Stimulated activated CD4-positive, alpha-beta T cell treated with anti-CD3 and anti-CD28 coated beads, Interleukin-4, amount 100 ng/mL, for 48 hours (primary cell): ENCODE data around the gene OTOG.

Source experiments
- DNase-seq, 2 donors: peaks; one replicate each; pipeline ENCODE4 v3.0.0-alpha.2; 2020; ENCODE audit warnings: low read depth in 2 of 2

OTOG gene

DNA sequence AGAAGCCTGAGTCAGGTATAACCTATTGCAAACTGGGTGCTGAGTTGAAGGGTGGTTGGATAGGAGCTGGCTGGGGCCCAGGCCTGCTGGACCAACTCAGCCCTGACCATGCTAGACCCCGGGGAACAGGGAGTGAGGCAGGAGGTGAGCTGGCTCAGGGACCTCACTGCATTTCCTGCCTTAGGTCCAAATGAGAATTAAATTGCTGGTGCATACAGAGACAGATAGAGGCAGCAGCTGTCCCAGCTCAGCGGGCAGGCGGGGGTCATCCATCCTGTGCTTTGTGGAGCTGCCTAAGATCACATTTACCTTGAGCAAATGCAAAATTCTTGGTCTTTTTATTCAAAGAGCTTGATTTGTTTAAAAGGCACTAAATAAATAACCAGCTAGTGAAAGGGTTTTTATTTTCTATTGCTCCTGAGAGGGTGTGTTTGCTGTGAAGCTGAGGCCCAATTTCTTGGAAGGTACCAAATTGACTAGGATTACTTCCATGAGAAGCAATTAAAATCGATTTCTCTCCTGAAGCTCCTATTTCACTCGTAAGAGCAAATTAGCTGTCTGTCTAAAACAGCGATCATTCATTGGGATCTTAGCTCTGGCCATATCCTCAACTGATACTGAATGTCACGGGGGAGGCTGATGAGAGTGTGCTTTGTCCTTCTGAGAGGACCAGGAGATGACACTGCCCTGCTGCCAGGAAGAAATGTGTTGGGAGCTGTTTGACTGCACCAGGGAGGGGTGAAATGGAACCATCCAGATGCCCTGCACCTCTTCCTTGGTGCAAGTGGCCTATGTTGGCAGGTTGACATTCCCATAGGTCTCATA, 27.8 kb upstream of the OTOG start:
- DNase-seq, result no peak

DNA sequence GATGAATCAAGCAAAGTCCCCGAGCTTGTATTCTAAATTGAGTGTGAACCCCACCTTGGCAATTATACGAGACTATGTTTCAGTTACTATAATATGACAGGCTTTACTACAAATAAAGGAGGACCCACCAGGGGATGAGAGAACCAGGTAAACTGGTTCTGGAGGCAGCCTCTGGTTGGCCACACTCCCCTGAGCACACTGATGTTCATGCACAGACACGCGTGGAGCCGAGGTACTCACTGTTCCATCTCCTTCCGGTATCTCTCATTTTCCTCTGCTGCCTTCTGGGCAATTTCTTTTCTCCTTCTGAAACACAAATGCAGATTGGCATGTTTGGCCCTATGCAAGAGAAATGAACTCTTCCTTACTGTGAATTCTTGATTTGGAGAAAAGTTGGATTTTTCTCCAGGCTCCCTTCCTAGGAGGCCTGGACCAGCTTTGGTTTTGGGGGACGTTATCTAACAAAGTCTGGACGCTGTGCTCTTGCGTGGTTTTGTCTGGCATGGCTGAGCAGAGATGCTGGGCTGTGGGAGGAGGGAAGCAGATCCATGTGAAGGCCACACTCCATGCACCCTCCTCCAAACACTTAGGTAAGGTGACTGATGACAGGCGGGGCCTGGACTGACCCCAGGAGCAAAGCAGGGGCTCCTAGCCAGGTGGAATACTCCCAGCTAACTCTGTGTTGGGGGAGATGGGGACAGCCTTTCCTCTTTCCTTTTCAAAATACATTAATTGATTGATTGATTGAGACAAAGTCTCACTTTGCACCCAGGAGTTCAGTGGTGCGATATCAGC, 25.8 kb upstream of the OTOG start:
- no peak for DNase-seq

DNA sequence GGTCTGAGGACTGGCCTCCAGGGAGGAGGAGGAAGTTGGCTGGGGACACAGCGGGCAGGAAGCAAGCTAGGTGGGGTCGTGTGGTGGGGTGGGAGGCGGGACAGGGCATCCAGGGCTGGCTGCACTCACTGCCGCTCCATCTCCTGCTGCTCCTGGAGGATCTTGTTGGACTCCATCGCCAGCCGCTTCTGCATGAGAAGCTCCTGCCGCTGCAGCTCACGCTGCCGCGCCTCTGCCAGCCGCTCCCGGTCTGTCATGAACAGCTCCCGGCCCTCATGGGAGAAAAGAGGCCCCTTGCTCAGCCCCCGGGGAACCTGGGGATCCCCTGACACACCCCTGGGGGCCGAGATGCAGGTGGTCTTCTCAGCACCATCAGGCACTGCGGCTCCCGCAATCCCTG, 24.4 kb upstream of the OTOG start:
- no peak for DNase-seq

- no peak for DNase-seq
Measured at GRCh38 chr11:17524221-17524620, 22.8 kb upstream of the OTOG start.

DNA sequence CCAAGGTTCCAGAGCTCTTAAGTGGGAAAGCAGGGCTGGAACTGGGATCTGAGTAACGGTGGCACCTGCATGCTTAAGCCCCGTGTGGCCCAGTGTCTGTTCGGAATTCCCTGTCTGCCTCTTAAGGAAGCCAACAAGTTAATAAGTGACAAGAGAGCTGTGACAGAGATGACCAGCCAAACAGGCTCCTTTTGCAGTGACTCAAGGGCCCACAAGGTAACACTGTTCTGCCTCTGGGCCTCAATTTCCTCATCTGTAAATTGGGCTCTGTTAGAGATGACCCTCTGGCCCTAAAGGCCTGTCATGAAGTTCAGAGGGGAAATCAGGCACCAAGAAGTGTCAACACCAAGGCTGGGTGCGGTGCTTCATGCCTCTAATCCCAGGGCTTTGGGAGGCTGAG, 21.5 kb upstream of the OTOG start:
- DNase-seq, result no peak

DNA sequence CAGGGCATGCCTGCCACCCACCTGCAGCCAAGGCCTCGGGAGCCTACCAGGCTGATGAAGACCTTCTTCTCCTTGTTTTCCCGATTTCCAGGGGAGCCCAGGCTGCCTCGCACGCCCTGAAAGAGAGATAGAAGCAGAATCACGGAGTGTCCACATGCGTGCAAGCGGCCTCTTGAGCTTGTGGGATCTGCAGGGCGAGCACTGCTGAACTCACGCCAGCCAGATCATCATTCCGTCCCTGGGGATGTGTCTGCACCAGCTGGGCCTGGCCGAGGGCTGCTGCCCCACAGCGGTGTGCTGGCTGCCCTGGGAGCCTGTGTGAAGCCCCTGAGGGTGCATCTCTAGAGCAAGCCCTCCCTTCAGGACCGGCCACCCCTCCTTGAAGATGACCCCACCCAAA, 20.7 kb upstream of the OTOG start:
- no peak for DNase-seq

DNA sequence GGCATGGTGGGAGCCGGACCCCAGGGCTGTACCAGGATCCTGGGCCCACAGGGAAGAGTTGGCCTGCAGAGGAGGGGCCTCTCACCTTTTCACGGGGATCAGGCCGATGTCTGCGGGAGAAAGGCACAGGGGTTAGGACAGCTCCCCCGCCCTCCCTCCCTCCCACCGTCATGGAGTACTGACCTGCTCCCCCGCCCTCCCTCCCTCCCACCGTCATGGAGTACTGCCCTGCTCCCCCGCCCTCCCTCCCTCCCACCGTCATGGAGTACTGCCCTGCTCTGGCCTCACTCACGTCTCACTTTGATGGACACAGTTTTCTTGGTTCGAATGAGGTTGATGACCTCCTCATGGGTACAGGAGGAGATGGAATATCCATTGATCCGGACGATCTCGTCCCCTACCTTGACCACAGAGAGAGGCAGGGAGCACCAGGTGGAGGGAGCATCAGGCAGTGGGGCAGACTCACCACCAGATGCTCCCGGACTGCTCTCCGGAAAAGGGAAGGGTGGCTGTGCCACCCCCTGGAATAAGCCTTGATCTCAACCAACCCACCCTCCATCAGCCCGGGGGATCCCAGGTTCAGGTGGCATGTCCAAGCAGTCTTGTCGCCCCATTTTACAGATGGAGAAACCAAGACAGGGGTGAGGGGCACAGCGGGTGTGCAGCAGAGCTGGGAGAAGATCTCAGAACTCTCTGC, 20.0 kb upstream of the OTOG start:
- DNase-seq, result no peak

GRCh38 chr11:17527628-17527995, 19.4 kb upstream of the OTOG start:
- no peak for DNase-seq

DNA sequence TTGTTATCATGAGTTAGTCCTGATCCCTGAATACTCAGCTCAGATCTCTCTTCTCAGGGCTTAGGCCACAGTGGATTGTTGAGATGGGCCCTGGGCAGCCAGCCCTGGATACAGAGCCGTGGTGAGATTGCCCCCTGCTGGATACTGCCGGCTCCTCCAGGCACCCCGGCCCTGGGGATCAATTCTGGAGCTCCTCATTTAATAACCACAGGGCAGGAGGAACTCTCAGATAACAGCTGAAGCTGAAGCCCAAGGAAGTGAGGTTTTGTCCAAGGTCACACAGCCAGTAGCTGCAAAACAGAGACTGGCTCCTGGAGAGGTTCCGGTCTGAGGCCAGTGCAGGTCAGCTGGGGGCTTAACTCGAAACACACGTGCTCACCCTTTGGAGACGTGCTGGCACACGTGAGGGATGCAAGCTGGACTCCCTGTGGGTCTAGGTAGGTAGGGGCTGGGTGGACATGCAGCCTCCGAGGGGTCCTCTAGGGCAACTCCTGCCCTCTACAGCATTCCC, 18.8 kb upstream of the OTOG start:
- DNase-seq, result peak; percentile 37 to 55

DNA sequence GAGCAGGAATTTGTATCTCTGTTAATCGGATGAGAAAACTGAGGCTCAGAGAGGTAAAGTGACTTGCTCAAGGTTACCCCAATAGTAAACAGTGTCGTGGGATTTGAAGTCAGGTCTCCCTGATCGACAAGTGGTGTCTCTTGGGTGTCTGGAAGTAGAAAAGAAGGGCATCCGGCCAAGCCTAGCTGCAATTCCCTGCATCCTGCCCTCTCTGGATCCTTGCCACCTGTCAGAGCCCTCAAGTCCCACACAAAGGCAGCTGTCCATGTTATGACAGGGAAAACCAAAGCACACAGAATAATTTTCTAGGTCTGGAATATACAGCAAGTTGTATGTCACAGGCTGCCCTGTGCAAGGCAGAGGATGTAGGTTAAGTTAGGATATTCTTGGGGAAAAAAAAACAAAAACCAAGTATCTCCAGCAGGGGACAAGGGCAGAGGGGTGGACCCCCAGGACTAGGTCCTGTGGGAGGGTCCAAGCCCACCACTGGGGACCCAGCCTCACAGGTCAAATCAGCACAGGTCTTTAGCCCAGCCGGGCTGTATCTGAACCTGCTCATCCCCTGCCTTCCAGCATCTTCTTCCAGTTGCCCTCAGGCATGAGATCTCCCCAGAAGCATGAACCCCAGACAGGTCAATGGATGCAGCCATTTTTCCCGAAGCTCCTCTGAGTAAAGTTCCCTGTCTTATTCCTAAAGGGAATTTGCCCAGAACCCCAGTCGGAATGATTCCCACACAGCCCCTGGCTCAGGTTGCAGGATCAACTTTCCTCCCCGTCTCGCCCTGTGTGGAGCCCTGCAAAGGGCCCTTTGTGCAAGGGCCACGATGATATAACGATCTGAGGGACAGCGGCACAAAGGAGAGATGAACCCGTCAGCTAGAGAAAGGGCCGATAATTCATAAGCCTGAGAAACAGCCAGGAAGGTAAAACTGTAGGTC, 17.9 kb upstream of the OTOG start:
- DNase-seq, result no peak

DNA sequence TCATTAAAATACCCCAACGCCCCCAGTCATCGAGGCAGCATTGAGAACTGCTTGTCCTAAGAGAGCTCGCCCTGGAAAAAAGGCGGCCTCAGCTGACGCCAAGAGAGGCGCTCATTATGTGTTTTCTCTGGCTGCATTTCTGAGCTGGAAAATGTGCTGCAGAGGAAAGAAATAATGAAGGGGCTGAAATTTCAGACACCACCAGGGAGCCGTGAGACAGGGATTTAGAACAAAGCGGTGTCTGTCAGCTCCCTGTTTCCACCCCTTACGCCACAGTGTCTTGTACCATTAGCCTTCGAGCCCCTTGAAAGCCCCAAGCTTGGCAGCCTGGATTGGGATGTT, 17.2 kb upstream of the OTOG start:
- DNase-seq, result no peak

DNA sequence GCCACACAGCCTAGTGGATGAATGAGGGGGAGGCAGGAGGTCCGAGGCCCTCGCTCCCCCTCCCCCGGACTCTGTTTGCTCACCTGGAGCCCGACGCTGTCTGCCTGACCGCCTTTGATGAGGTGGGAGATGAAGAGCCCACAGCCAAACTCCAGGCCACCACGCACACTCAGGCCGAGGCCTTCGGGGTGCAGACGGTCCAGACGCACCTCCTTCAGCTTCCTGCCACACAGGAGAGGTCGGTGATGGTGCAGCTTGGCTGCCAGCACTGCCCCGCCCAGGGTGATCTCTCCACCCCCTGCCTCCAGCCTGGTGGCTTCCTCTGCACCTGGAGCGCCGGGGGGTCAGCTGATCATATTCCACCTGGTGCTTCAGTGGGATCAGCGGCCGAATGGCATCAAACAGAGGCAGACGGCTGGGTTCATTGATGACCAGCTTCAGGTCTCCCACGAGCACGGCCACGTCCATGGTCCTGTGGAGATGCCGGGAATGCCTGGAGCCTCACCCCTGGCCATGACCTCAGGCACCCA, 15.9 kb upstream of the OTOG start:
- DNase-seq, result no peak

- DNase-seq, result no peak
Measured at GRCh38 chr11:17531636-17532113, 15.4 kb upstream of the OTOG start.

- DNase-seq, result no peak
Measured at GRCh38 chr11:17532784-17533183, 14.3 kb upstream of the OTOG start.

DNA sequence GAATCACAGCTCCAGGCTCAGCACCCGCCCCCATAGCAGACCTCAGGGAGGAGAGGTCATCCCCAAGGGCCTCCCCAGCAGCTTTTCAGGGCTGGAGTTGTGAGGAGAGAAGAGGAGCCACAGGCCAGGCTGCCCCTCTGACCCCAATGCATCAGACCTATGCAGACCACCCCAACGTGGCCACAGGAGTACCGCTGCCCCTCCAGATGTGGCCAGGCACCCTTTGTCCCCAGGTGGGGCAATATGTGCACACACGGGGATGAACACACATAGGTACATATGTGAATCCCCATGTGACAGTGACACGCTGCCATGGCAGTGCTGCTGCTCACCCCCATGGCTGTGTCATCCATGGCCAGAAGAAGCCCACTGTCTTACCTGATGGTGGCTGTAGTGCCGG, 13.7 kb upstream of the OTOG start:
- no peak for DNase-seq

GRCh38 chr11:17533778-17534415, 13.2 kb upstream of the OTOG start:
- DNase-seq, result no peak

GRCh38 chr11:17535488-17535887, 11.6 kb upstream of the OTOG start:
- DNase-seq, result no peak

DNA sequence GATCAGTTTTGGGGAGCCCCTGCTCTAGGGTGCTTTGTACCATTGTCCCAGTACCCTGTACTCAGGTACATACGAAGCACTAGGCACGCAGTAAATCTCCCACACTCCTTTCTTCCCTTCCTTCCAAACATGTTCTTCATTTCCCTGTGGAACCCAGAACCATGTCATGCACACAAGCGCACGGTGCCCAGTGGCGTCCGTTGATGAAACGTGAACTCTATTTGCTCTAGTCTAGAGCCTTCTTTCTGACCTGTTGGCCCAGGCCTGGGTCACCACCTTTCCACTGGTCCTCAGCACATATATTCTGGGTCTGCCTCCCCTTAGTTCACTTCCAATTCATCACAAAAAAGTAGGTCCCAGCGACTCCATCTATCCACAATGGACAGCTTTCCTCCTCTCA, 9.8 kb upstream of the OTOG start:
- no peak for DNase-seq

DNA sequence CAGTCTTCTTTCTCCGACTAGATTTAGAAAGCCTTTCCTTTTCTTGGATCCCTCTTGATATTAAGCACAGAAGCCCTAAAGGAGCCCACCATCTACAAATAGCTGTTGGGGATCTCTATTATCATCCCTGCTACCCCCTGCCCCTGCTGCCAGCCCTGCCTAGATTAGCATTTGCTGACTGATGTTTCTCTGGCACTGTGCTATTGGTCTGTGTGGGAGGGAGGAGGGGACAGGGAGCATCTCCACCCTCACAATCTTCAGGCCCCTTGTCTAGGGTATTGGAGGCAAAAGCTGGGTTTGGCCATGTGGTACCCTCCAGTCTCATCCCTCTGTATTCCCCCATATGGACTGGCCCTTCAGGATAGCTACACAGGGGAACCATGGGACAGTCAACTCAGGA, 9.0 kb upstream of the OTOG start:
- DNase-seq, result no peak

GRCh38 chr11:17538731-17539130, 8.3 kb upstream of the OTOG start:
- DNase-seq, result no peak

DNA sequence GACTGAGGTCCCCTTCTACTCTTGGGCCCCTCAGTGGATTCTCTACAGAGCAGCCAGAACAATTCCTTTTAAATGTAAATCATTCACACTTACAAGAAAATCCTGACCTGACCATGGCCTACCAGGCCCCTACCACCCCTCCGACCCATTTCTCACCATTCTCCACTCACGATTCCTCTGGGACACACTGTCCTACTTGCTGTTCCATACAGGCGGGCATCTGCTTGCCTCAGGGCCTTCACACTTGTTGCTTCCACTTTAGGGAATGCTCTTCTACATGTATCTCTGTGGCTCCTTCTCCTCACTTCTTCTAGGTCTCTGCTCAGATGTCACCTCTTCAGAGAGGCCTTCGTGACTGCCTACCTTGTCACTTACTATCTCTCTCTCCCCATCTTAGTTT, 6.3 kb upstream of the OTOG start:
- DNase-seq, result no peak
